SKM-1 (cell line): ENCODE results near the gene RAB3IL1.
"Not testable (repeated sequence)": the region's sequence is repeated elsewhere in the genome, so short reads cannot be mapped to it uniquely, and the experiment has no call there.

ENCODE experiments used
- DNase-seq: peaks from one replicate; lab custom pipeline; 2025; ENCODE audit not compliant: unreplicated experiment; lab: John Stamatoyannopoulos, UW

RAB3IL1 gene

DNA sequence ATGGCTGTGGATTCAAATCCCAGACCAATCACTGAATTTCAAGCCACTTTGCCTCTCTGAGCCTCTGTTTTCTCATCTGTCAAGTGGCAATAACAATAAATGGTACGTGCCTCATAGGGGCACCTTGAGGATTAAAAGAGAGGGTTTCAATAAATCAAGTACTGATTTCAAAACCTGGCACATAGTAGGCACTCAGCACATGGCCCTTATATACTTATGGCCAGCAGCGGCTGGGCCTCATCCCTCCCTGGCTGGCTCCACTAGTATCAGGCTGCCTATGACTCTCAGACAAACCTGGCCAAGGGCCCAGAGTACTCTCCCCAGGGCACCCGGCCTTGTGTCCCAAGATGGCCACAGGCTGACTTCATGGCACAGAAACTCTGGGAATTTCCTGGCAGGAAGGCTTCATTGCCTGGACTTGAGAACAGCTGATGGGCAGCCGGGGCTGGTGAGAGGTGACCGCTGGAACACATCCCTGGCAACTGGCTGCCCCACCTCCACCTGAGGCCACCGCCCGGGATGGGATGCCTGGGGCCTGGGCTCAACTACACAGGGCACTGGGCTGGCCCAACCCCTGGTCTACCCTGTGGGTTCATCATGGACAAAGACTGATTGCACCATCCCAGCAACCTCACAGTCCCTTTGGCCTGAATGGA is 29.4 kb downstream of the RAB3IL1 start:
- no peak for DNase-seq

GRCh38 chr11:61886643-61887042 is 30.7 kb downstream of the RAB3IL1 start:
- no peak for DNase-seq

GRCh38 chr11:61885784-61886580 is 31.4 kb downstream of the RAB3IL1 start:
- DNase-seq = no peak

GRCh38 chr11:61885166-61885778 is 32.1 kb downstream of the RAB3IL1 start:
- DNase-seq = no peak

DNA sequence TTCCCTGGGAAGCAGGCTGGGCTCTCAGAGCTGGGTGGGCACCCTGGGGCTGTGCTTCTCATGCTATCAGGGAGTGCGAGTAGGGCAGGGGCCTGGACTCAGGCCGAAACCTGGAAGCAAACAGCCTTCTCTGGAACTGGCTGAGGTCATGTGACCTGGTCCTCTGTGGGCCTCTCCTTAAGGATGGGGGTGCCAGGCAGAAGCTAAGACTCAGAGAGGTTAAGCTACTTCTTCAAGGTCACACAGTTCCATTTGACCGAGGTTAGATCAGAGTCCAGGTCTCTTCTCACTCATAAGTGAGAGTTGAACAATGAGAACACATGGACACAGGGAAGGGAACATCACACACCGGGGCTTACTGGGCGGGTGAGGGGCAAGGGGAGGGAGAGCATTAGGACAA is 33.4 kb downstream of the RAB3IL1 start:
- DNase-seq = no peak

- DNase-seq = no peak
These were observed 34.0 kb downstream of the RAB3IL1 start for GRCh38 chr11:61883327-61883726.

DNA sequence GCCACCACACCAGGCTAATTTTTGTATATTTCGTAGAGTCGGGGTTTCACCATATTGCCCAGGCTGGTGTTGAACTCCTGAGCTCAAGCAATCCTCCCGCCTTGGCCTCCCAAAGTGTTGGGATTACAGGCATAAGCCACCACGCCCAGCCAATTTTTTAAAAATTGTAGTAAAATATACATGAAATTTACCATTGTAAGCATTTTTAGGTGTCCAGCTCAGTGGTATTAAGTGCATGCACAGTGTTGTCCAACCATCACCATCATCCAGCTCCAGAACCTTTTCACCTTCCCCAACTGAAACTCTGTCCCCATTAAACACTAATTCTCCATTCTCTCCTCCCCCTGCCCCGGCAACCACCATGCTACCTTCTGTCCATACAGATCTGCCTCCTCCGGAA is 34.5 kb downstream of the RAB3IL1 start:
- no peak for DNase-seq

DNA sequence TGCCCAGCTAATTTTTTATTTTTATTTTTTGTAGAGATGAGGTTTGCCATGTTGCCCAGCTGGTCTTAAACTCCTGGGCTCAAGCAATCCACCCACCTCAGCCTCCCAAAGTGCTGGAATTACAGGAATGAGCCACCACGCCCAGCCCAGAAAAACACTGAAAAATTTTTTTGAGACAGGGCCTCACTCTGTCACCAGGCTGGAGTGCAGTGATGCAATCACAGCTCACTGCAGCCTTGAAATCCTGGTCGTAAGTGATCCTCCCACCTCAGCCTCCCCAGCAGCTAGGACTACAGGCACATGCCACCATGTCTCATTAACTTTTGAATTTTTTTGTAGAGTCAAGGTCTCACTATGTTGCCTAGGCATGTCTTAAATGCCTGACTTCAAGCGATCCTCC is 35.1 kb downstream of the RAB3IL1 start:
- DNase-seq = not testable (repeated sequence)

DNA sequence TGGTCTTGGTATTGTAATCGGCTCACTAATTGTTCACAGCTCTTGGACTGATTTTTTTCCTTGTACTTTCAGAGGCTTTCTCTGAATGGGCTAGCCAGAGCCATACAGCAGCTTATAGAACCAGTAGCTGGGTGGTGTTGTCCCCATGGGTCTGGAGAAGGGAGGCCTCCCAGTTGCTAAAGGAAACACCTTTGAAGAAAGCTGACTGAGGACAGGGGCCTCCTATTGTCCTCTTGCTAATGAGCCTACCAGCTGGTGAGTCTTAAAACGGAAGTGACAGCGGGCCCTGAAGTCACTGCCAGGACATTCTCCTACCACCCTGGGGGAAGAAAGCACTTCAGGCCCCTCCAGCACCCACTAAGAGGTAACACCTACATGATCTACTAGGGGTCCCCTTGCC is 36.0 kb downstream of the RAB3IL1 start:
- DNase-seq = no peak

- DNase-seq = no peak
These were observed 36.9 kb downstream of the RAB3IL1 start for GRCh38 chr11:61880454-61880853.

GRCh38 chr11:61880031-61880430 is 37.3 kb downstream of the RAB3IL1 start:
- no peak for DNase-seq

DNA sequence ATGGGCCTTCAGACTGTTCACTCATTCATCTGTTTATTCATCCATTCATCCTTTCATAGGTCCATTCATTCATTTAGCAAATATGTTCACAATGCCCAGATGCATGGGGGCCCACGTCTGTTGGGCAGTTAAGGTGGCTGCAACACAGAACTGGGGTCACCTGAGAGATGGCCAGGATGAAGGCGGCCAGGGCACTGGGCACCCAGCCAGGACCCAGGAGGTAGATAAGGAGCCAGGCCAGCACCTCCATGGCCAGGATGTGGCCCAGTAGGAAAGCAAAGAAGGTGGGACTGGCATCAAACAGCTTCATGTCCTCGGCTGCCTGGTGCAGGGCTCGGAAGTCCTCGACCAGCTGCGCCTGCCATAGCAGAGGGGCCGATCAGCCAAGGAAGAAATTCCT is 38.2 kb downstream of the RAB3IL1 start:
- no peak for DNase-seq

GRCh38 chr11:61875698-61876097 is 41.7 kb downstream of the RAB3IL1 start:
- no peak for DNase-seq

DNA sequence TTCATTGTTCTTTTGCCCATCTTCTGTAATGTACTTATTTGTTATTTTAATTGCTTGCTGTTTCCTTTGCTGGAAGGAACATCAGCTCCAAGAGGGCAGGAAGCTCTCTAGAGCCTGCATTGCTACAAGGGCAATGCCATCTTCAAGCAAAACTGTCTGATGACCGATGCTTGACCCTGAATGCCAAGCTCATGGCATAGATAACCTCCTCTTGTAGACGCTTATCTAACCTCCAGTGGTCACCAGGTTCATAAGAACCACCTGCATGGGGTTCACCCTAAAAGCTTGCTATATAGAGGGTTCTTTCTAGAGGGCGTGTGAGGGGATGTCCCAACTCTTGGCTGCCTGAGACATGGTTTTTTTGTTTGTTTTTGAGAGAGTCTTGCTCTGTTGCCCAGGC is 42.5 kb downstream of the RAB3IL1 start:
- DNase-seq = no peak

DNA sequence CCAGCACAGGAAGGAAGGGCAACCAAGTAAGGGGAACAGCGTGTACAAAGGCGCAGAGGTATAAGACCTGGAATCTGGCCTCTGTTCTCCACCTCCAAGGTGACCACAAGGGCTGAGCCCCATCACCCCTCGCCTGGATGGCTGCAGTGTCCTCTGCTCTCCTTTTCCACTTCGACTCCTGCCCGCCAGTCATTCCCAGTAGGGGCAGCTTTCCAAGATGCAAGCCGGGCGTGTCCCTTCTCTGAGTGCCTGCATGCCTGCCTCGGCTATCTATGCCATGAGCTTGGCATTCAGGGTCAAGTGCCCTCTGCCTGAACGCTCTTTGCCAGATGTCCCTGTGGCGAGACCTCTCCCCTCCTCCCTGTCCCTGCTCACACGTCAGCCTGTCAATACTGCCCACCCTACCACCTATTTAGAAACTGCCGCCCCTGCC is 43.0 kb downstream of the RAB3IL1 start:
- no peak for DNase-seq

GRCh38 chr11:61873588-61874376 is 43.6 kb downstream of the RAB3IL1 start:
- DNase-seq = no peak

GRCh38 chr11:61872935-61873565 is 44.3 kb downstream of the RAB3IL1 start:
- no peak for DNase-seq

- DNase-seq = peak; percentile 33
These were observed 46.2 kb downstream of the RAB3IL1 start for GRCh38 chr11:61871158-61871597.

DNA sequence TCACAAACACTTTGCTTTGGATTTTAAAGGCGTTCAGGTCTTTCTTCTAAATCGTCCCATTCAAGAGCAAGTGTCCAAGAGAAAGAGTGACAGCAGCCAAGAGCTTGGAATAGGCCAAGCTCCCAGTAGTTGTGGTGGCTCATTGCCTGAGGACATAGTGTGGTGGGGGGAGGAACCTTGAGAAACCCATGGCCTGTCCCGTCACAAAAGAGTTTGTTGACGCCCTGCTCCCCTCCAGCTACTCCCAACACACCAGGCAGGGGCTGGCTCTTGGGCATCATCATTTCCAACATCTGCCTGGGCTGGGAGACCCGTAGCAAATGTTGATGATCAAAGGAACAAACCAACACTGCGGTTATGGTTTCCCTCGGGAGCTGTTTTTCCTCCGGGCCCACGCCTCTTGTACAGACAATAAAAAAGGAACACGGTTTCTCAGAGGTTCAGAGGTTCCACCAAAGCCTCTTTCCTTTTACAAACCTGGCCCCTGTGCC is 46.8 kb downstream of the RAB3IL1 start:
- DNase-seq = no peak

DNA sequence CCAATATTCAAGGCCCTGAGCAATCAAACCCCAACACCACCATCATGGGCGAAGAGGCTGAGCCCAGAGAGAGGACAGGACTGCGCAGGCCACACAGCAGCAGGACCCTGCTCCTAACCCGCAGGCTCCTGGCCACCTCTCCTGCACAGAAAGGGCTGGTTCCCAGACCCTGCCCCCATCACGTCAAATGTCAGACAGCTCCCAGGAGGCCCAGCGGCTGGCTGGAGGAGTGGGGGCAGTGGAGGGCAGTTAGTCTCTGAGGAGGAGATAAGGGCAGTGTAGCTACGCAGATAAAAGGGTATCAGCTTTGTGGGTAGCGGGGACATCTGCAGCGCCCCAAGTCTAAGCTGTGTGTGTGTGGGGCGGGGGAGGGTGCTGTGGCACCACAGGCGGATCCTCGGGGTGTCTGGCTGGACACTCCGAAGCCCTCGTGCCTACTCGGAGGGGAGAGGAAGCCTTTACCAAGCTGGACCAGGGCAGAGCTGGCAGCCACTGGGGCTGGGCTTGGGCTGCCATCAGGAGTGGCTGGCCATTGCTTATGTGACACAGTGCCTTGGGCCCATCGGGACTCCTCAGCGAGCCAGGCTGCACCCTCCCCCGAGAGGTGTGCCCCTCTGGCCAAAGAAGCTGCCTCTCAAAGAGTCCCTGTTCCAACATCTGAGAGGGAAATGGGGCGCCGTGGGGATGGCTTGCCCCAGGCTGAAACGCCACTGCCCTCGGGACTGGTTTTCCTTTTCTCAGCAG is 47.5 kb downstream of the RAB3IL1 start:
- DNase-seq = no peak
